ENCODE measurements around the gene OXSM.

The OXSM gene

DNA sequence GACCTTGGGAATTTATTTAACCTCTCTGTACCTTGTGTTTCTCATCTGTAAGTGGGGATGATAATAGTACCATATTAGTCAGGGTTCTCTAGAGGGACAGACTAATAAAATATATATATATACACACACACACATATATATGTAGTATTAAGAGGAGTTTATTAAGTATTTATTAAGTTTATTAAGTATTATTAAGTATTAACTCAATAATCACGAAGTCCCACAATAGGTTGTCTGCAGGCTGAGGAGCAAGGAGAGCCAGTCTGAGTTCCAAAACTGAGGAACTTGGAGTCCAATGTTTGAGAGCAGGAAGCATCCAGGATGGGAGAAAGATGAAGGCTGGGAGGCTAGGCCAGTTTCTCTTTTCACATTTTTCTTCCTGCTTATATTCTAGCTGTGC lies 14.8 kb downstream of the OXSM start:
- DNase-seq (ENCODE audit: low spot score), result no peak

DNA sequence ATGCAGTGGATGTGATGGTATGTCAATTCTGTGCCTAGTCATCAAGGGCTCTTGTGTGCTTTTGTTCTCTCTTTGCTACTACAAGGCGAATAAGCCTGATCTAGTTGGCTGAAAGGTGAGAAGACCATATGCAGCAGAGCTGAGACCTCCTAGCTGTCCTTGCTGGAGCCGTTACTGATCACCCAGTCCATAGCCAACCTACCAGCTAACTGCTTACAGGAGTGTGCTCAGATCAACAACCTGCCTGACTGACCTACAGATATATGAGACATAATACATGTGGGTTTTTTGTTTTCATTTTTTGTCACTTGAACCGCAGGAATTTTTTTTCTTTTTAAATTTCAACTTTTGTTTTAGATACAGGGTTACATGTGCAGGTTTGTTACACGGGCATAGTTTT lies 22.8 kb downstream of the OXSM start:
- no peak for DNase-seq (ENCODE audit: low spot score)

DNA sequence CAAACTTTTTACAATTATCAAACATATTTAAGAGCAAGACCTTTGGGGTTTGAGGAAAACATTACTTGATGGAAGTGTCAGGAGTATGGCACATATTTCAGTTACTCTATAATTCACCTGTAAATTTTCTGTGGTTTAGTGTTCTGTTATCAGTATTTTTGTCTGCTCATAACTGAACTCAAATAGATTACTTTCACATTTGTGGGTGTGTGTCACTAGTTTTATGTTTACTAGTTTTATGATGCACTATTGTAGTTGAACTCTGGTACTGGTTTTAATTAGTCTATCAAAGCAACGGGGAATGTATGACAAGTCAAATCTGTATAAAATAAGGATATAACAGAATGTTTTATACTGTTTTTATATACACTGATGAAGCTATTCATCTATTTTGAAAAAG lies 27.2 kb downstream of the OXSM start:
- no peak for DNase-seq (ENCODE audit: low spot score)

DNA sequence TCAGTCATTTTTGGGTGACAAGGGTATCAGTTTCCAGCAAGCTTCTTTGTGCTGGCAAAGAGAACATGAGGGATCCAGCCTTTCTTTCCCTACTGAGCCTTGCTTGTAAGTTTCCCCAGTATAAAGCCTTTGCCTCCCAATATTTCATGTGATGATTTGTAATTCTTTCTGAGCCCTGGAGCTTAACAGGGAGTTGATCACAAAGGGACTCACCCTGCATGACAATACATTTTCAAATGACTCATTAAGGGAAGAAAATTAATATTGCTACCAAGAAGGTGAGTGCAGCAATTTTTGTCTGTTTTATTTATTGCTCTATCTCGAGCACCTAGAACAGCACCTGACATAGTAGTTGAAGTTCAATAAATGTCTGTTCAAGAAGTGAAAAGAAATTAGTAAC lies 27.7 kb downstream of the OXSM start:
- DNase-seq (ENCODE audit: low spot score), result no peak

DNA sequence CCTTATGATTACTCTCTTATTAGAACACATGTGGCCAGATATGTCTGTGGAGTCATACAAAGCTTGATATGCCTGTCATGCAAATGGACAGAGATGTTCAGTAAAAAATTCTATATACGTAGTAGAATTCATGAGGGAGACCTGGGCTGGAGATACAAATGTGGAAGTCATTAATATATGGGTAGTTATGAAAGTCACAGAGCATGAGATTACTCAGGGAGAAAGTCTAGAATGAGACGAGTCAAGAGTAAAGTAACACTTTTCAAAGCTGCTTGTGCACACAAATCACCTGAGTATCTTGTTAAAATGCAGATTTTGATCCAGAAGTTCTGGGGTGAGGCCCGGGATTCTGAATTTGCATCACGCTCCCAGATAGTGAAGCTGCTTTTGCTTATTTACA lies 28.4 kb downstream of the OXSM start:
- DNase-seq (ENCODE audit: low spot score), result no peak

DNA sequence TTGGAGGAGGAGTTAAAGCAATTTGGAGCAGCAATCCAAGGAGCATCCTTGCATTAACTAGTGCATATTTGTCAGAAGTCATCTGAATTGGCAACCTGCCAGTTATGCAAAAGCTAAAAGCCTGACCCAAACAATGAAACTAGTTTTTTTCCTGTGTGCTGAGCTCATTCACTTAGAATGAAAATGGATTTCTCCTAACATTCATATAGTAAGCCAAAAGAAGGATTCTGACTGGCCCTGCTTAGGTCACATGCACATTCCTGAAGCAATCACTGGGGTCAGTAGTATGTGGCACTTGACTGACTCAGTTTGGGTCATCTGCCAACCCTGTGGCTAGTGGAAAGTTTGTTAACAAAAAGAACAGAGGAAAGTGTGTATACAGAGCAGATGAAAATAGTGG lies 30.5 kb downstream of the OXSM start:
- peak; percentile 78 for DNase-seq (ENCODE audit: low spot score)

DNA sequence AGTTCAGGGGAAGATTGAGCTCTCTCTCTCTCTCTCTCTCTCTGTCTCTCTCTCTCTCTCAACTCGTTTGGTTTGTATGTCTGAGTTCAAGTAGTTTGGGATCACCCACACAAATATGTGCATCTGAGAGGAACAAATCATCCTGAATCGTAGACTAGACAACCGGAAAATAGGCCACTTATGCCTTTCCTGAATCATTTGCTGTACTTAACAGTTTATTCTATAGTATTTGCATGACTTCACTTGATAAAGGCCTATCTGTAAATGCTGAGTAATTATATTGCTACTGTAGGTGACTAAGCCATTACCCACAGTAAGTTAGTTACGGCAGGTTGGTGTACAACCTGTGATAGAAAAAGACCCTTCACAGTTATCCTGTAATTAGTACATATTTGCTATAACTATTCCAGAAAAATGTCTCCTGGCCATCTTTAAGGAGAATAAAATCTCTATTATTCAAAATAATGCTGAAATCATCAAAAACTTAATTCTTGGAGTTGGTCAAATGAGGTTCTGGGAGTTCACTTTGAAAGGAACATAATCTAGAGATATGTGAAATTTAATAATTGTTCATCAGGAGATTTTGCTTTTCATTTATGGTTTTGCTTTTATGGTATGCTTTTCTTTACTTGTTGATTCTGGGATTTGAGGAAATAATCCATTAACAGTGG lies 31.1 kb downstream of the OXSM start:
- peak; percentile 57 for DNase-seq (ENCODE audit: low spot score)

DNA sequence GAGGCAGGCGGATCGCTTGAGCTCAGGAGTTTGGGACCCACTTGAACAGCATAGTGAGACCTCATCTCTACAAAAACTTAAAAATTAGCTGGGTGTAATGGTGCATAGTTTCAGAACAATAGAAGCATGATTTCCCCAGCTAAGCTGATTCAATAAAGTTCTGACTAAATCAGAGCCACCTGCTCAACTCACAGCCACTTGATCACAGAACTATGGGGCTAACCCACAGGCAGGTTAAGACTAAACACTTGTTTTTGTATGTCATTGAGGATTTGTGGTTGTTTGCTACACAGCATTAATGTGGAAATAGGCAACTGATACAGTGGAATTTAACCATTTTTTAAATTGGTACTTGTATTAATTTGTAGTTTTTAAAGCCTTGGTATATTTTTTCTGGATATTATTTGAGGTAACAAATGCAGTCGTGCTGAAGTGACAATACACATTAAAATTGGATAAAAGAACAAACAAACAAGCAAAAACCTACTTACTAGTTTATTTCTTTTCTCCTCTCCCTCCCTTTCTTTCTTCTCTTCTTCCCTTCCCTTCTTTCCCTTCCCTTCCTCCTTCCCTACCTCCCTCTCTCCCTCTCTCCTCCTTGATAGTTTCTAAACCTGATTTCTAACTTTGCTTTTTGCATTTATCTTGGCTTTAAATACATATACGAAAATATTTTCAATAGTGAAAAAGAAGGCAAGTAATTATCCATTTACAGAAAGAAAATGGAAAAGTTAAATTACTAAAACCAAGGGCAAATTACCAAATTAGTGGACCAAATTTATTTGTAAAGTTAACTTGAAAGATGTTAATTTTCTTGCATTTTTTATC lies 32.1 kb downstream of the OXSM start:
- DNase-seq (ENCODE audit: low spot score), result no peak

DNA sequence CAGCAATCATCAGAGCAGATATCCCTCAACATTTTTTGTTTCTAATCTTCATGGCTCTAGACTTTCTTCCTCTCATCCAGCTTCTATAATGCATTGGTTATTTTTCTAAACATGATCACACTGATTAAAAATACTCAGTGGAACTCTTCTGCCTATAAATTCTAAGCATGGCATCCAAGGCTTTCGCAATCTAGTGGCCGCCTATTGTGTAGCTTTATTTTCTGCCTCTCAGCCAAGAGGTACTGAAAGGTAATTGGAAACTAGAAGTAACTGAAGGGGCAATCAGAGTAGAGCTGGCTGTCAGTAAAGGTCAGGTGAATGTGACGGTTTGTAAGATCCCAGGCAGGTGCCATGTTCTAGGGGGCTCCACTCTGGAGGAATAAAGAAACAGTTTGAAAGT lies 33.4 kb downstream of the OXSM start:
- DNase-seq (ENCODE audit: low spot score), result no peak

DNA sequence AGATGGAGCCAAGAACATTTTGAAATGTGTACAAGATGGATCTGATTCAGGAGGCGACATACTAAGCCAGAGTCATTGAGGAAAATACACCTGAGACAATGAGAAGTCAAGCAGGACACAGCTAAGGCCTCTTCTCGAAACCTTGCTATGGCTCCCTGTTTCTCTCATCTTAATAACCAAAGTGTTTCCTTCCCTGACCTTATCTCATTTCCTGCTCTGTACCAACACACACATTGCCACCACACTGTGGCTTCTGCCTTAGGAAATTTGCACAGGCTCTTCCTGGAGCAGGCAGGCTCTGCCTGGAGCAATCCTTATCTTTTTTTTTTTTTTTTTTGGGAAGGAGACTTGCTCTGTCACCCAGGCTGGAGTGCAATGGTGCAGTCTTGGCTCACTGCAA lies 36.6 kb downstream of the OXSM start:
- DNase-seq (ENCODE audit: low spot score), result no peak

DNA sequence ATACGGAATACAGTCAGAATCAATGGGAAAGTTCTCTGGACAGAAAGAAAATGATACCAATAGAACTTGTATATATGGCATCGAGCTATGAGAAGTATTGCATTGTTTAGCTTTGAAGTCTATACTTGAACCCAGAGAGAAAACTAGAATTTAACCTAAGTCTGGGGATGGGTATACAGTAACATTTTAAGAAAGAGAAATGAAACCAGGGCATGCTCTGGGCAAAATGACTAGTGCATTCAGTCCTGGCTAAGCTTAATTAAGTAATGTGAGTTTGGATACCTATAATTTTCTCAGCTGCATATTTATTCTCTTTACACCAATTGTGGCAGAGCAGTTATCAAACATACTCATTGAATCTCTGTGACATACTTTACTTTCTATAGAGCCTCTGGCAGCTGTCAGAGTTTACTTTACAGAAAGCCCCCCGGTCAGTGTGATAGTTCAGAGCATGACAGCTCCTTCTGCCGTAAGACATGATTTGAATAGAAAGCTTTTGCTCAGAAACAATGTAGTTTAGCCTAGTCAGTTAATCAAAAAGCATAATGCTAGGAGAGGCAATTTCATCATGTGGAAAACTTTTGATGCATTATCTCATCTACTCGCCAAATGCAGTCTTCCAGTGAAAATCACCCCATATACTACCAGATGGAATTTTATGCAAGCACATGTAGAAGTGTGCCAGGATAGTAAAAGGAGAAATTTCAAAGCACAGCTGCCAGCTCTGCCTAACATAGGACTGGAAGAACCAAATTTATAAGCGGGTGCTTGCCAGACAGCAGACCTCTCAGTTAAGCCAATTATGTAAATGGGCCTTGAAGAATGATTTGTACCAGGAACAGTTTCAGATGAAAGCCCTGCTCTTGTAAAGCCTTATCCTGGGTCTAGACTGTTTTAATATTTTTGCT lies 40.7 kb downstream of the OXSM start:
- no peak for DNase-seq (ENCODE audit: low spot score)

DNA sequence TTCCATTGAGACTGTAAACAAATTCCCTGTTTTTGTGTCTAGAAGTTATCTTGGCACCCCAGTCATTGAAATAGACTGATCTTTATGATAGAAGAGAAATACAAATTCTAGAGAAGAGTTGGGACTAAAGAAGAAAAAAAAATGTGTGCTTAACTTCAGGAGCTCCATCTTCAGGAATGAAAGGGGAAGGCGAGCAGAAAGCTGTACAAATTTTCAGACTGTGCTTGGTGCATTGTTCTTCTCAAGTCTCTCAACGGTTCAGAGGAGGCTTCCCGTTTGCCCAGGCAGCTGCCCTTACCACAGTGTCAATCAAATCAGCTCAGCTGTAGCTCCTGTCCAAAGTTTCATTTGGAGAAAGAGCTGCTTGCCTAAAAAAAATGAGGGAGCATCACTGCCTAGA lies 41.7 kb downstream of the OXSM start:
- peak; percentile 30 for DNase-seq (ENCODE audit: low spot score)

DNA sequence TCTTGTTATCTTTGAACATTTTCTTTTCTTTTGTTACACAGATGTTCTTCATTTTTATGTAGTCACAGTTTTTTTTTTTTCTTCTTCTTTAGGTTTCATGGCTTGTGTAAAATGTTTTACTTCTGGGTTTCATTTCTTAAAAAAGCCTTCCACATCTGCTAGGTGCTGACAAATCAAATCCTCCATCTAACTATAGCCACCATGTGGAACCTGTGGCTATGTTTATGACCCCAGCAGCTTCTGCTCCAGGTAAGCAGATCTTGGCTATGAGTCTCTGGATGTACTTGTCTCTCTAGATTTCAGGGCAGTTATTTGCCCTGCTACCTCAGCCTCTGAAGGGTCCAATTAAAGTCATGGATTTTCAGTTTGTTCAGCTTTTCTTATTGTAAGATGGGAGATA lies 44.5 kb downstream of the OXSM start:
- no peak for DNase-seq (ENCODE audit: low spot score)

DNA sequence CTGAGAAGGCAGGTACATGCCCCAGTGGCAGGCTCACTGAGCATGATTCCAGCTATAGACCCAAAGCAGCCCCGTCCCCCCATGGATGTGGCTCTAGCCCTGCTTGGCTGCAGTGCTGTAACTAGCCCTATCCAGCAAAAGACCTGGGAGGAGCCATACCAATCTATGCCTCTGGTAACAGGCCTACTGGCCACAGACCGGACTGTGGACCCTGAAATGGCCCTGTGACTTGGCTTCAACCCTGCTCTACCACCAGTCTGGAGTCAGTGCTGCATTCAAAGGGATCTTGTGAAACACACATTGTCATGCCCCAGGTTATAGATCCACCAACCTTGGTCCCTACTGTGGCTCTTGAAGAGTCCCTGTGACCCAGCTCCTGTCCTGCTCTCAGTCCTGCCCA lies 46.7 kb downstream of the OXSM start:
- DNase-seq (ENCODE audit: low spot score), result no peak

DNA sequence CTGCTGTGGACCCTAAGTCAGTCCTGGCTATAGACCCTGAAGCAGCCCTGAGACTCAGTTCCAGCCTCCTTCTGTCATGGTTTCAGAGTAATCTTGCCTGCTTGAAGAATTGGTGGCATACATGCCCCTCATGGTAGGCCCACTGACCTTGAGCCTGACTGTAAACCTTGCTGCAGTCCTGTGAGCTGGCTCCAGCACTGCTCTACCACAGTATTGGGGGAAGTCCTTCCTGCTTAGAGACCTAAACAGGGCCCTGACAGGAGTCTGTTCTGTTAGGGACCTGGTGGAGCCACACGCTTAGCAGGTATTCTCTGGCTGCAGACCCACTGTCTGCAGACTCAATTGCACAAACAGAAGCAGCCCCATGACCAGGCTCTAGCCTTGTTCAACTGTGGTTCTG lies 47.1 kb downstream of the OXSM start:
- no peak for DNase-seq (ENCODE audit: low spot score)

DNA sequence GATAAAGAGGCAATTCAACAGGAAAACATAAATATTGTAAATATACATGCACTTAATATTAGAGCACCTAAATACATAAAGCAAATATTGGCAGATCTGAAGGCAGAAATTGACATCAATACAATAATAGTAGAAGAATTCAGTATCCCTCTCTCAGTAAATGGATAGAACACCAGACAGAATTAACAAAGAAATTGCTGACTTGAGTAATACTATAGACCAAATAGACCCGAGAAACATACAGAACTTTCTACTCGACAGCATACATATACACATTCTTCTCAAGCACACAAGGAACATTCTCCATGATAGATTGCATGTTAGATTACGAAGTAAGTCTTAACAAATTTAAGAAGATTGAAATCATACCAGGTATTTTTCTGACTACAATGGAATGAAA lies 50.2 kb downstream of the OXSM start:
- no peak for DNase-seq (ENCODE audit: low spot score)

DNA sequence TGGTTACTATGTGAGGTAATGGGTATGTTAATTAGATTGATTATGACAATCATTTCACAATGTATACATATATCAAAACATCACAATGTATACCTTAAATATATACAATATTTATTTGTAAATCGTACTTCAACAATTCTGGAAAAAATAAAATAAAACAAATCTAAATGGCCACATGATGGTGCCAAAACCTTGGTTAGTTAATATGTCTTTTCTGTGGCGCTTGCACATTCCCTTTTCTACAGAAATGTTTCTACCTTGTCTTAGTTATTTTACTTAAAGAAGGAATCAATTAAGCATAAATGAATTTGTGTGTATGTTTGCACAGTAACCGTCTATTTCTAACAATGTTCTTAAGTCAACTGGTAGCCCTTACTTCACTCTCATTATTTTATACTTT lies 53.4 kb downstream of the OXSM start:
- peak; percentile 20 for DNase-seq (ENCODE audit: low spot score)

All from RKO (cell line).